ENCODE measurements around the gene IL9R. TPM values are rescaled to one million over a fixed set of nuclear protein-coding genes. Genes with fewer than 3 reads are reported as not detected.
"Not testable (repeated sequence)": the region's sequence is repeated elsewhere in the genome, so short reads cannot be mapped to it uniquely, and the experiment has no call there.

IL9R gene
- total and polyA plus RNA-seq, 2 of the 4 experiments (the other 2 are of a cell fraction), result 0.05 TPM; not detected in 1

GRCh38 chrX:156029296-156029695, 31.8 kb downstream of the IL9R start:
- H3K9me3 ChIP-seq (ENCODE audit: control insufficient read depth, insufficient read depth, low read length); H3K4me1 ChIP-seq (ENCODE audit: control insufficient read depth, insufficient read depth, low read length); ATAC-seq (ENCODE audit: low read depth); H2AK9ac ChIP-seq (replicated peaks; ENCODE audit: low read depth, low read length, poor library complexity); H3K14ac ChIP-seq (replicated peaks; ENCODE audit: low read depth, low read length); H2BK120ac ChIP-seq (ENCODE audit: low read depth, low read length); H3K23ac ChIP-seq (ENCODE audit: low read depth, low read length); H2BK20ac ChIP-seq (ENCODE audit: low read depth, low read length); H3K27me3 ChIP-seq (ENCODE audit: control insufficient read depth, insufficient read depth, low read length); H2BK5ac ChIP-seq (ENCODE audit: low read depth, low read length, poor library complexity, severe bottlenecking); dilution Hi-C loops (cut with HindIII; ENCODE audit: low sequenced_read_pairs, unreplicated experiment); H2AK5ac ChIP-seq (ENCODE audit: low read depth, low read length); in situ Hi-C loops (cut with MboI; ENCODE audit: low sequenced_read_pairs); H2AFZ ChIP-seq (replicated peaks; ENCODE audit: low read length, poor library complexity); H3K4me3 ChIP-seq (ENCODE audit: insufficient read depth, low read depth, low read length); H2BK15ac ChIP-seq (ENCODE audit: low read depth, low read length); H3K18ac ChIP-seq (ENCODE audit: low read depth, low read length); H3K79me1 ChIP-seq (ENCODE audit: low read depth in 1 of 2, low read length in 2 of 2); CTCF ChIA-PET; H4K5ac ChIP-seq (ENCODE audit: low read depth, low read length); intact Hi-C loops (cut with micrococcal nuclease); H3K56ac ChIP-seq (ENCODE audit: extremely low read depth, insufficient read depth, low read length); H3K4ac ChIP-seq (ENCODE audit: low read depth, low read length); BruUV-seq (replicated peaks); H3K9me1 ChIP-seq (ENCODE audit: insufficient read depth, low read length); H3K4me2 ChIP-seq (ENCODE audit: low read depth, low read length); DNase-seq; H4K8ac ChIP-seq (ENCODE audit: low read depth in 2 of 2, low read length in 2 of 2); H3K9ac ChIP-seq (ENCODE audit: low read depth, low read length); POLR2A ChIA-PET (ENCODE audit: unreplicated experiment); H3K36me3 ChIP-seq (ENCODE audit: control insufficient read depth, insufficient read depth, low read length); H4K20me1 ChIP-seq (ENCODE audit: insufficient read depth, low read length); H3K27ac ChIP-seq (ENCODE audit: insufficient read depth, low read length); H4K91ac ChIP-seq (ENCODE audit: insufficient read depth, low read depth, low read length): not testable (repeated sequence)
- no CpG with 5 or more reads among the region's 46 CpGs for WGBS, 2 experiments (ENCODE audit: extremely low coverage in 2 of 2, insufficient read length in 1 of 2)

DNA sequence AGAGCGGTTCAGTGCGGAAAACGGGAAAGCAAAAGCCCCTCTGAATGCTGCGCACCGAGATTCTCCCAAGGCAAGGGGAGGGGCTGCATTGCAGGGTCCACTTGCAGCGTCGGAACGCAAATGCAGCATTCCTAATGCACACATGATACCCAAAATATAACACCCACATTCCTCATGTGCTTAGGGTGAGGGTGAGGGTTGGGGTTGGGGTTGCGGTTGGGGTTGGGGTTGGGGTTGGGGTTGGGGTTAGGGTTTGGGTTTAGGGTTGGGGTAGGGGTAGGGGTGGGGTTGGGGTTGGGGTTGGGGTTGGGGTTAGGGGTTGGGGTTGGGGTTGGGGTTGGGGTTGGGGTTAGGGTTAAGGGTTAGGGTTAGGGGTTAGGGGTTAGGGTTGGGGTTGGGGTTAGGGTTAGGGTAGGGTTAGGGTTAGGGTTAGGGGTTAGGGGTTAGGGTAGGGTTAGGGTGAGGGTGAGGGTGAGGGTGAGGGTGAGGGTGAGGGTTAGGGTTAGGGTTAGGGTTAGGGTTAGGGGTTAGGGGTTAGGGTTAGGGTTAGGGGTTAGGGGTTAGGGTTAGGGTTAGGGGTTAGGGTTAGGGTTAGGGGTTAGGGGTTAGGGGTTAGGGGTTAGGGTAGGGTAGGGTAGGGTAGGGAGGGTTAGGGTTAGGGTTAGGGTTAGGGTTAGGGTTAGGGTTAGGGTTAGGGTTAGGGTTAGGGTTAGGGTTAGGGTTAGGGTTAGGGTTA, 32.4 kb downstream of the IL9R start:
- ATAC-seq (ENCODE audit: low read depth); H3K56ac ChIP-seq (ENCODE audit: extremely low read depth, insufficient read depth, low read length); DNase-seq; H2BK120ac ChIP-seq (ENCODE audit: low read depth, low read length); H3K27ac ChIP-seq (ENCODE audit: insufficient read depth, low read length); H3K9ac ChIP-seq (ENCODE audit: low read depth, low read length); in situ Hi-C loops (cut with MboI; ENCODE audit: low sequenced_read_pairs); H3K4ac ChIP-seq (ENCODE audit: low read depth, low read length); H3K27me3 ChIP-seq (ENCODE audit: control insufficient read depth, insufficient read depth, low read length); BruUV-seq (replicated peaks); H3K79me1 ChIP-seq (ENCODE audit: low read depth in 1 of 2, low read length in 2 of 2); H3K4me1 ChIP-seq (ENCODE audit: control insufficient read depth, insufficient read depth, low read length); H3K4me2 ChIP-seq (ENCODE audit: low read depth, low read length); H4K8ac ChIP-seq (ENCODE audit: low read depth in 2 of 2, low read length in 2 of 2); H2AK9ac ChIP-seq (replicated peaks; ENCODE audit: low read depth, low read length, poor library complexity); H3K4me3 ChIP-seq (ENCODE audit: insufficient read depth, low read depth, low read length); H2AFZ ChIP-seq (replicated peaks; ENCODE audit: low read length, poor library complexity); dilution Hi-C loops (cut with HindIII; ENCODE audit: low sequenced_read_pairs, unreplicated experiment); H3K14ac ChIP-seq (replicated peaks; ENCODE audit: low read depth, low read length); intact Hi-C loops (cut with micrococcal nuclease); H2AK5ac ChIP-seq (ENCODE audit: low read depth, low read length); H3K9me1 ChIP-seq (ENCODE audit: insufficient read depth, low read length); H2BK20ac ChIP-seq (ENCODE audit: low read depth, low read length); H2BK15ac ChIP-seq (ENCODE audit: low read depth, low read length); H3K23ac ChIP-seq (ENCODE audit: low read depth, low read length); H3K9me3 ChIP-seq (ENCODE audit: control insufficient read depth, insufficient read depth, low read length); H3K18ac ChIP-seq (ENCODE audit: low read depth, low read length); POLR2A ChIA-PET (ENCODE audit: unreplicated experiment); H4K5ac ChIP-seq (ENCODE audit: low read depth, low read length); H4K91ac ChIP-seq (ENCODE audit: insufficient read depth, low read depth, low read length); CTCF ChIA-PET; H4K20me1 ChIP-seq (ENCODE audit: insufficient read depth, low read length); H3K36me3 ChIP-seq (ENCODE audit: control insufficient read depth, insufficient read depth, low read length): not testable (repeated sequence)
- no CpG with 5 or more reads among the region's 9 CpGs for WGBS, 2 experiments (ENCODE audit: extremely low coverage in 2 of 2, insufficient read length in 1 of 2)
- peak overlapping the region; percentile 45 for H2BK5ac ChIP-seq (ENCODE audit: low read depth, low read length, poor library complexity, severe bottlenecking)
